ENCODE measurements around the gene ZBED4. TPM values are rescaled to one million over a fixed set of nuclear protein-coding genes. Genes with fewer than 3 reads are reported as not detected.

Gene ZBED4
- total RNA-seq, 4 donors from 2014 or later = 19.9 to 30.7 (median 24.9) TPM

GRCh38 chr22:49937758-49938564, 84.3 kb downstream of the ZBED4 start:
- Histone ChIP-seq H3K36me3 (no peaks in the 10 kb centered on the region), H3K27ac (peak overlapping the region; percentile 86 to 97 (median 92)), H3K4me1 (peaks cover 34 to 39% (median 37%) of the 10 kb centered on the region in 4 donors), H3K27me3 (no peaks in the 10 kb centered on the region), H3K9me3 (no peaks in the 10 kb centered on the region), H3K4me3 (no peak overlapping the region)
- WGBS, 2 donors (ENCODE audit: low coverage in 1 of 2) = 83% methylated on average over 27 of the region's 27 CpGs; no CpG with 5 or more reads in 1 of the 2 donors
- in situ Hi-C loops (cut with MboI; ENCODE audit: low pct_ligation_motif_present in 1 of 4, low pct_unique_long_range_greater_than_20kb in 1 of 4, low sequenced_read_pairs in 3 of 4) (loop anchor here in 1 of 4 donors (10.0 kb wide), 1 partner anchor 47 kb away; no protein-coding TSS in a partner anchor), intact Hi-C loops (cut with DNase I; ENCODE audit: low total_unique reads) (loop anchor here (2.0 kb wide), 1 partner anchor 21 kb away; no protein-coding TSS in a partner anchor)
- TF ChIP-seq POLR2AphosphoS5 (IDR thresholded peaks at IDR 0.05) (no peak), EP300 (IDR thresholded peaks at IDR 0.05; ENCODE audit: low read depth) (peak; percentile 33), POLR2A (IDR thresholded peaks at IDR 0.05) (no peak)
- TF ChIP-seq, protein P1, sequence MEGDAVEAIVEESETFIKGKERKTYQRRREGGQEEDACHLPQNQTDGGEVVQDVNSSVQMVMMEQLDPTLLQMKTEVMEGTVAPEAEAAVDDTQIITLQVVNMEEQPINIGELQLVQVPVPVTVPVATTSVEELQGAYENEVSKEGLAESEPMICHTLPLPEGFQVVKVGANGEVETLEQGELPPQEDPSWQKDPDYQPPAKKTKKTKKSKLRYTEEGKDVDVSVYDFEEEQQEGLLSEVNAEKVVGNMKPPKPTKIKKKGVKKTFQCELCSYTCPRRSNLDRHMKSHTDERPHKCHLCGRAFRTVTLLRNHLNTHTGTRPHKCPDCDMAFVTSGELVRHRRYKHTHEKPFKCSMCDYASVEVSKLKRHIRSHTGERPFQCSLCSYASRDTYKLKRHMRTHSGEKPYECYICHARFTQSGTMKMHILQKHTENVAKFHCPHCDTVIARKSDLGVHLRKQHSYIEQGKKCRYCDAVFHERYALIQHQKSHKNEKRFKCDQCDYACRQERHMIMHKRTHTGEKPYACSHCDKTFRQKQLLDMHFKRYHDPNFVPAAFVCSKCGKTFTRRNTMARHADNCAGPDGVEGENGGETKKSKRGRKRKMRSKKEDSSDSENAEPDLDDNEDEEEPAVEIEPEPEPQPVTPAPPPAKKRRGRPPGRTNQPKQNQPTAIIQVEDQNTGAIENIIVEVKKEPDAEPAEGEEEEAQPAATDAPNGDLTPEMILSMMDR (IDR thresholded peaks at IDR 0.05) = no peak
- DNase-seq = no peak

GRCh38 chr22:49938565-49939136, 85.0 kb downstream of the ZBED4 start:
- Histone ChIP-seq H3K9me3 (no peaks in the 10 kb centered on the region), H3K27me3 (no peaks in the 10 kb centered on the region), H3K4me1 (peaks cover 27 to 32% (median 30%) of the 10 kb centered on the region in 4 donors), H3K36me3 (no peaks in the 10 kb centered on the region), H3K27ac (peak overlapping the region in 2 of 4 donors; percentile 86 to 97), H3K4me3 (no peak overlapping the region)
- in situ Hi-C loops (cut with MboI; ENCODE audit: low pct_ligation_motif_present in 1 of 4, low pct_unique_long_range_greater_than_20kb in 1 of 4, low sequenced_read_pairs in 3 of 4) (loop anchor here in 1 of 4 donors (10.0 kb wide), 1 partner anchor 46 kb away; no protein-coding TSS in a partner anchor), intact Hi-C loops (cut with DNase I; ENCODE audit: low total_unique reads) (loop anchor here (2.0 kb wide), 1 partner anchor 20 kb away; no protein-coding TSS in a partner anchor)
- WGBS, 2 donors (ENCODE audit: low coverage in 1 of 2) = 75% methylated on average over 18 of the region's 19 CpGs; no CpG with 5 or more reads in 1 of the 2 donors
- TF ChIP-seq, protein P1 (IDR thresholded peaks at IDR 0.05) = no peak
- TF ChIP-seq POLR2AphosphoS5 (IDR thresholded peaks at IDR 0.05) (no peak), POLR2A (IDR thresholded peaks at IDR 0.05) (no peak), EP300 (IDR thresholded peaks at IDR 0.05; ENCODE audit: low read depth) (no peak)
- no peak for DNase-seq

Small RNA genes within 50 kb of the gene (small RNA-seq; reads per million reads assigned to genes)
- gene AL117328.1 (0 reads per million in 4 donors), gene RF00017 (0 reads per million in 4 donors)

Other genes starting within 250 kb of the ZBED4 start
- 10 to 100 TPM; 43.4 to 70.5 (median 50.3) TPM for gene BRD1, start 26.0 kb upstream of the ZBED4 start, total RNA-seq
- gene ALG12, start 64.6 kb downstream of the ZBED4 start, total RNA-seq = 10 to 100 TPM; 10.1 to 24.4 (median 18.3) TPM
- gene CRELD2, start 64.8 kb downstream of the ZBED4 start, total RNA-seq = 10 to 100 TPM; 31.0 to 37.9 (median 36.4) TPM
- 100 to 1,000 TPM; 115 to 290 (median 147) TPM for gene PIM3, start 106.9 kb downstream of the ZBED4 start, total RNA-seq
- gene IL17REL, start 158.9 kb downstream of the ZBED4 start, total RNA-seq = 1 to 10 TPM in 2 of 4 donors, under 1 TPM in 2; 0.32 to 2.2 (median 1.3) TPM
- not detected for gene TTLL8, start 204.5 kb downstream of the ZBED4 start, total RNA-seq
- gene MLC1, start 231.6 kb downstream of the ZBED4 start, total RNA-seq = not detected
- under 1 TPM in 3 of 4 donors, not detected in 1; 0.20 to 0.48 (median 0.41) TPM for gene MOV10L1, start 236.2 kb downstream of the ZBED4 start, total RNA-seq

All from transverse colon (tissue), 4 donors.